Activated CD4-positive, alpha-beta T cell treated with anti-CD3 and anti-CD28 coated beads, Interleukin-2, amount 50 U/mL, for 48 hours (primary cell): ENCODE measurements around the gene CDK5RAP2.
"Not testable (repeated sequence)": the region's sequence is repeated elsewhere in the genome, so short reads cannot be mapped to it uniquely, and the experiment has no call there.

Experiments used
- DNase-seq, 2 experiments: peaks; one replicate each; pipeline ENCODE4 v3.0.0-alpha.2; 2020

CDK5RAP2 gene

GRCh38 chr9:120542701-120543490 is 37.1 kb downstream of the CDK5RAP2 start:
- DNase-seq: no peak

GRCh38 chr9:120541921-120542320 is 38.0 kb downstream of the CDK5RAP2 start:
- no peak for DNase-seq

- no peak for DNase-seq
Observed at GRCh38 chr9:120539951-120540350, 40.0 kb downstream of the CDK5RAP2 start.

- no peak for DNase-seq
Observed at GRCh38 chr9:120538339-120538738, 41.6 kb downstream of the CDK5RAP2 start.

GRCh38 chr9:120536949-120537640 is 42.9 kb downstream of the CDK5RAP2 start:
- DNase-seq: no peak

GRCh38 chr9:120536094-120536493 is 43.9 kb downstream of the CDK5RAP2 start:
- DNase-seq: no peak

- no peak for DNase-seq
Observed at GRCh38 chr9:120534266-120534665, 45.7 kb downstream of the CDK5RAP2 start.

- no peak for DNase-seq
Observed at GRCh38 chr9:120532891-120533290, 47.1 kb downstream of the CDK5RAP2 start.

GRCh38 chr9:120532475-120532874 is 47.5 kb downstream of the CDK5RAP2 start:
- DNase-seq: no peak

- no peak for DNase-seq
Observed at GRCh38 chr9:120531683-120532300, 48.2 kb downstream of the CDK5RAP2 start.

- not testable (repeated sequence) for DNase-seq
Observed at GRCh38 chr9:120530220-120530832, 49.6 kb downstream of the CDK5RAP2 start.

GRCh38 chr9:120528829-120529228 is 51.1 kb downstream of the CDK5RAP2 start:
- DNase-seq: no peak

GRCh38 chr9:120528327-120528726 is 51.6 kb downstream of the CDK5RAP2 start:
- no peak for DNase-seq

- no peak for DNase-seq
Observed at GRCh38 chr9:120526534-120526933, 53.4 kb downstream of the CDK5RAP2 start.

GRCh38 chr9:120524863-120525262 is 55.1 kb downstream of the CDK5RAP2 start:
- DNase-seq: no peak

- no peak for DNase-seq
Observed at GRCh38 chr9:120524038-120524437, 55.9 kb downstream of the CDK5RAP2 start.

GRCh38 chr9:120522558-120522957 is 57.4 kb downstream of the CDK5RAP2 start:
- DNase-seq: no peak

- DNase-seq: no peak
Observed at GRCh38 chr9:120522032-120522431, 57.9 kb downstream of the CDK5RAP2 start.

- DNase-seq: no peak
Observed at GRCh38 chr9:120521101-120521500, 58.9 kb downstream of the CDK5RAP2 start.

GRCh38 chr9:120515996-120516395 is 64.0 kb downstream of the CDK5RAP2 start:
- not testable (repeated sequence) for DNase-seq

- not testable (repeated sequence) for DNase-seq
Observed at GRCh38 chr9:120515481-120515880, 64.5 kb downstream of the CDK5RAP2 start.

GRCh38 chr9:120514405-120514804 is 65.6 kb downstream of the CDK5RAP2 start:
- no peak for DNase-seq

- no peak for DNase-seq
Observed at GRCh38 chr9:120513825-120514396, 66.1 kb downstream of the CDK5RAP2 start.
